DOHH2 (cell line): Measurements from ENCODE around the gene ZNF467.

ENCODE experiments used
- H3F3A ChIP-seq: fragments of 200-600 bp; sonication (generic), shearing (Covaris generic); 2 replicates; pipeline ENCODE4 v1.6.0; 2016; ENCODE audit warnings: antibody characterized with exemption, mild to moderate bottlenecking; ENCODE audit not compliant: control insufficient read depth, insufficient read depth
- H3K27ac ChIP-seq: fragments of 200-600 bp; sonication (generic); 2 replicates; pipeline ENCODE4 v1.5.1; 2014; ENCODE audit warnings: low read depth, mild to moderate bottlenecking, low read length, moderate library complexity
- H3K27me3 ChIP-seq: fragments of 200-600 bp; sonication (generic); 2 replicates; pipeline ENCODE4 v1.6.1; 2014; ENCODE audit warnings: mild to moderate bottlenecking, low read length, mixed read lengths; ENCODE audit not compliant: control insufficient read depth
- H3K36me3 ChIP-seq: fragments of 200-600 bp; sonication (generic); 2 replicates; pipeline ENCODE4 v1.6.1; 2014; ENCODE audit warnings: mild to moderate bottlenecking, low read length, moderate library complexity, mixed read lengths; ENCODE audit not compliant: control insufficient read depth
- H3K4me1 ChIP-seq: fragments of 200-600 bp; sonication (generic); 2 replicates; pipeline ENCODE4 v1.6.1; 2014; ENCODE audit warnings: mild to moderate bottlenecking, low read length, mixed read lengths; ENCODE audit not compliant: control insufficient read depth
- H3K4me2 ChIP-seq: fragments of 200-600 bp; sonication (generic); 2 replicates; pipeline ENCODE4 v1.6.0; 2014; ENCODE audit warnings: mild to moderate bottlenecking, low read length, moderate library complexity
- H3K4me3 ChIP-seq: fragments of 200-600 bp; sonication (generic); 2 replicates; pipeline ENCODE4 v1.5.1; 2014; ENCODE audit warnings: mild to moderate bottlenecking, low read length, mixed read lengths
- H3K79me2 ChIP-seq: fragments of 200-600 bp; sonication (generic); 2 replicates; pipeline ENCODE4 v1.6.1; 2014; ENCODE audit warnings: mild to moderate bottlenecking, low read length, mixed read lengths; ENCODE audit not compliant: control insufficient read depth
- H3K9me2 ChIP-seq: fragments of 200-600 bp; sonication (generic); replicated peaks from 2 replicates; pipeline ENCODE4 v1.6.1; 2014; ENCODE audit warnings: mild to moderate bottlenecking, low read length, mixed read lengths; ENCODE audit not compliant: control insufficient read depth
- H3K9me3 ChIP-seq: fragments of 200-600 bp; sonication (generic); 2 replicates; pipeline ENCODE4 v1.6.1; 2014; ENCODE audit warnings: antibody characterized with exemption, low read length, mixed read lengths; ENCODE audit not compliant: control insufficient read depth, insufficient read depth
- H4K20me1 ChIP-seq: fragments of 200-600 bp; sonication (generic); 2 replicates; pipeline ENCODE4 v1.6.0; 2014; ENCODE audit warnings: low read depth, mild to moderate bottlenecking, antibody characterized with exemption, low read length, moderate library complexity; ENCODE audit not compliant: control insufficient read depth, insufficient read depth
- EZH2phosphoT487 ChIP-seq: fragments of 200-600 bp; sonication (generic); IDR thresholded peaks from 2 replicates; pipeline ENCODE4 v1.6.1; 2017; ENCODE audit warnings: borderline replicate concordance, mild to moderate bottlenecking, antibody characterized with exemption, low read length, moderate library complexity, mixed read lengths
- TF ChIP-seq, protein P1 (sequence below): fragments of 200-600 bp; sonication (generic); IDR thresholded peaks from one replicate; pipeline ENCODE4 v1.5.1; 2014; ENCODE audit warnings: antibody characterized with exemption, mild to moderate bottlenecking, low read depth, low read length; ENCODE audit not compliant: poor library complexity, severe bottlenecking

Gene ZNF467

DNA sequence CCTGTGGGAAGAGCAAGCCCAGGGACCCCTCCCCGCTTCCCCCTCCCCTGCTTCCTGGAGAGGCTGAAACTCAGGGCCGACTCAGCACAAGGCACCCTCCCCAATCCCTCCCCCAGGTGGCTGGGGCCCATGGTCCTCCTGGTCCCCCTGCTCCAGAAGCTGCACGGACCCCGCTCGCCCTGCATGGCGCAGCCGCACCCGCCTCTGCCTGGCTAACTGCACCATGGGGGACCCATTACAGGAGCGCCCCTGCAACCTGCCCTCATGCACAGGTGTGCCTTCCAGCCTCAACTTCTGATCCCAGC lies 45.1 kb upstream of the ZNF467 start:
- no peaks in the 10 kb centered on the region for H4K20me1 ChIP-seq
- no peaks in the 10 kb centered on the region for H3K9me2 ChIP-seq
- H3K27ac ChIP-seq: no peak overlapping the region
- no peaks in the 10 kb centered on the region for H3K36me3 ChIP-seq
- H3K4me3 ChIP-seq: no peak overlapping the region
- H3K79me2 ChIP-seq: no peaks in the 10 kb centered on the region
- H3K9me3 ChIP-seq: no peaks in the 10 kb centered on the region
- no peak for TF ChIP-seq EZH2phosphoT487
- TF ChIP-seq, protein P1, sequence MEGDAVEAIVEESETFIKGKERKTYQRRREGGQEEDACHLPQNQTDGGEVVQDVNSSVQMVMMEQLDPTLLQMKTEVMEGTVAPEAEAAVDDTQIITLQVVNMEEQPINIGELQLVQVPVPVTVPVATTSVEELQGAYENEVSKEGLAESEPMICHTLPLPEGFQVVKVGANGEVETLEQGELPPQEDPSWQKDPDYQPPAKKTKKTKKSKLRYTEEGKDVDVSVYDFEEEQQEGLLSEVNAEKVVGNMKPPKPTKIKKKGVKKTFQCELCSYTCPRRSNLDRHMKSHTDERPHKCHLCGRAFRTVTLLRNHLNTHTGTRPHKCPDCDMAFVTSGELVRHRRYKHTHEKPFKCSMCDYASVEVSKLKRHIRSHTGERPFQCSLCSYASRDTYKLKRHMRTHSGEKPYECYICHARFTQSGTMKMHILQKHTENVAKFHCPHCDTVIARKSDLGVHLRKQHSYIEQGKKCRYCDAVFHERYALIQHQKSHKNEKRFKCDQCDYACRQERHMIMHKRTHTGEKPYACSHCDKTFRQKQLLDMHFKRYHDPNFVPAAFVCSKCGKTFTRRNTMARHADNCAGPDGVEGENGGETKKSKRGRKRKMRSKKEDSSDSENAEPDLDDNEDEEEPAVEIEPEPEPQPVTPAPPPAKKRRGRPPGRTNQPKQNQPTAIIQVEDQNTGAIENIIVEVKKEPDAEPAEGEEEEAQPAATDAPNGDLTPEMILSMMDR: no peak
- H3K4me2 ChIP-seq: no peak overlapping the region
- no peaks in the 10 kb centered on the region for H3K4me1 ChIP-seq
- peaks cover 5% of the 10 kb centered on the region; the same call in 1 of the 2 replicates for H3K27me3 ChIP-seq
- H3F3A ChIP-seq: no peaks in the 10 kb centered on the region

DNA sequence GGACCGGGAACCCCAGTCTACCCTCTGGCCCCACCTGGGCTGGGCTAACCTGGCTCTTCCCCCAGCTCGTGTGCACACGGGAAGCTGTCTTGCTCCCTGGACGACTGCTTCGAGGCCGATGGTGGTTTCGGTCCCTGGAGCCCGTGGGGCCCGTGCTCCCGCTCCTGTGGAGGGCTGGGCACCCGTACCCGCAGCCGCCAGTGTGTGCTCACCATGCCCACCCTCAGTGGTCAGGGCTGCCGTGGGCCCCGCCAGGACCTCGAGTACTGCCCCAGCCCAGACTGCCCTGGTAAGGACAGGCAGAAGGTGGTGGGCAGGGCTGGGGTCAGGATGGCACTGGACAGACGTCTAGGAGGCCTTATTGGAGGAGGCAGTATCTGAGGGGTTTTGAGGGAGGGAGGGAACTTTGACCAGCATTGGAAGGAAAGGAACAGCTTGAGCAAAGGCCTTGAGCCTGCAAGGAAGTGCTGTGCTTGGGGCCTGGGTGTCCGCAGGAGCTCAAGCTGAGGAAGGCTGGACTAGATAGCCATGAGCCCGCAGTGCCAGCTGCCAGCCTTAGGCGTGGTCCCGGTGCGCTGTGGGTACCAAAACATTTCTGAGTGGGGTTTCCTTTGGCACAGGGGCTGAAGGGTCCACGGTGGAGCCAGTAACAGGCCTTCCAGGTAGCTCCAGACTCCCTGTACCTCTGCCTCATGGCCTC lies 44.6 kb upstream of the ZNF467 start:
- H4K20me1 ChIP-seq: no peaks in the 10 kb centered on the region
- H3K4me3 ChIP-seq: no peak overlapping the region
- no peaks in the 10 kb centered on the region for H3F3A ChIP-seq
- H3K9me3 ChIP-seq: no peaks in the 10 kb centered on the region
- no peaks in the 10 kb centered on the region for H3K79me2 ChIP-seq
- H3K36me3 ChIP-seq: no peaks in the 10 kb centered on the region
- H3K4me1 ChIP-seq: no peaks in the 10 kb centered on the region
- peaks cover 5% of the 10 kb centered on the region; the same call in 1 of the 2 replicates for H3K27me3 ChIP-seq
- TF ChIP-seq, protein P1: no peak
- TF ChIP-seq EZH2phosphoT487: no peak
- no peak overlapping the region for H3K27ac ChIP-seq
- H3K4me2 ChIP-seq: no peak overlapping the region
- no peaks in the 10 kb centered on the region for H3K9me2 ChIP-seq

DNA sequence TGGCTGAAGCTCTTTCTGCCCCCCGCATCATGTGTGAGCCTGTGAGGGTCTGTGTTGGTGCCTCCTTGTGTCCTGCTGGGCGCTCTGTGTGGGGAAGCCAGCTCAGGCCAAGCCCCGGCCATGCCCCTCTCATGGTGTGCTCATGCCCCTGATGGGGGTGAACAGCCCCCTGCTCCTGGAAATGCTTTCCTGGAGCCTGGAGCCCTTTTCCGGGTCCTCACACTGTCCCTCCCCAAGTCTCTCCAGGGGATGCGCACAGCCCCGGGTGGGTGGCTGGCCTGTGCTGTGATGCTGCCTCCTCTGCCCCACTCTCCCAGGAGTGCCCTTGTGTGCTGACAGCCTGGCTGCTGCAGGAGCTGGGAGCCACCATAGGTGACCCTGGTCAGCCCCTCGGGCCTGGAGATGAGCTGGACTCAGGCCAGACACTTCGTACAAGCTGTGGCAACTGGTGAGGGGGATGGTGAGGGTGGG lies 43.9 kb upstream of the ZNF467 start:
- Histone ChIP-seq H3K9me3 (no peaks in the 10 kb centered on the region), H3K4me2 (no peak overlapping the region), H3K4me1 (no peaks in the 10 kb centered on the region), H4K20me1 (0 out of 2 replicates have a peak, but pooled peaks cover 2% of the 10 kb centered on the region), H3K4me3 (no peak overlapping the region), H3F3A (no peaks in the 10 kb centered on the region), H3K79me2 (no peaks in the 10 kb centered on the region), H3K27me3 (peaks cover 2% of the 10 kb centered on the region; the same call in 1 of the 2 replicates), H3K9me2 (no peaks in the 10 kb centered on the region), H3K36me3 (no peaks in the 10 kb centered on the region), H3K27ac (no peak overlapping the region)
- no peak for TF ChIP-seq EZH2phosphoT487
- TF ChIP-seq, protein P1: no peak

DNA sequence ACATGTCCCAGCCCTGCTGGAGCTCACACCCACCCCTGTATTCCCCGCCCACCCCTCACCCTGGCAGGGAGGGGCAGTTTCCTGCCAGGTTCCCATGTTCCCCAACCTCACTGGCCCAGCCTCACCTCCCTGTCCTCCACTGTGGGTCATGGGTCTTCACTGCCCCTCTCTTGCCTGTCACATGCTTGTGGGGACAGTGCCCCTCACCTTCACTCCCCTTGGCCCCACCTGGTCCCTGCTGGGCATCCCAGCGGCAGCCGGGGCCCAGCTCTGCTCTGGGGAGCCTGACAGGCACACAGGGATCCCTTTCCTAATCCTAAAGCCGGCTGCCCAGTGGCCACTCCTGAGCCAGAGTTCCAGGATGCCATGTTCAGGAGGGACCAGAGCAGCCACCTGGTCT lies 43.4 kb upstream of the ZNF467 start:
- no peaks in the 10 kb centered on the region for H3K9me3 ChIP-seq
- no peaks in the 10 kb centered on the region for H3K4me1 ChIP-seq
- H3K79me2 ChIP-seq: no peaks in the 10 kb centered on the region
- H4K20me1 ChIP-seq: 0 out of 2 replicates have a peak, but pooled peaks cover 3% of the 10 kb centered on the region
- no peaks in the 10 kb centered on the region for H3K9me2 ChIP-seq
- no peak overlapping the region for H3K27ac ChIP-seq
- no peaks in the 10 kb centered on the region for H3K27me3 ChIP-seq
- no peaks in the 10 kb centered on the region for H3K36me3 ChIP-seq
- no peaks in the 10 kb centered on the region for H3F3A ChIP-seq
- H3K4me2 ChIP-seq: no peak overlapping the region
- TF ChIP-seq, protein P1: no peak
- TF ChIP-seq EZH2phosphoT487: no peak
- H3K4me3 ChIP-seq: no peak overlapping the region
